Left lobe of liver (tissue), 2 donors: ENCODE results near the gene SPP1. TPM values are rescaled to one million over a fixed set of nuclear protein-coding genes. Genes with fewer than 3 reads are reported as not detected.
"Not testable (repeated sequence)": the region's sequence is repeated elsewhere in the genome, so short reads cannot be mapped to it uniquely, and the experiment has no call there.

ENCODE experiments used
- ATAC-seq: fragments of 200-7000 bp; cut with Tn5 transposase; one replicate; pipeline ENCODE4 v1.9.1; 2020; ENCODE audit warnings: mild to moderate bottlenecking, moderate library complexity
- DNase-seq: peaks from one replicate; pipeline ENCODE4 v3.0.0-alpha.2; 2020; ENCODE audit warnings: low spot score
- total RNA-seq: library from RNA; stranded (reverse); gene quantifications from one replicate; pipeline ENCODE4 v1.2.1, GENCODE V29; 2021
- donor health status: DM: no; HTN: no; CAD: no; lungs with moderate emphysema.
- donor health status: DM: no; HTN: yes; CAD: no.

SPP1 gene
- 10.5 TPM for total RNA-seq

DNA sequence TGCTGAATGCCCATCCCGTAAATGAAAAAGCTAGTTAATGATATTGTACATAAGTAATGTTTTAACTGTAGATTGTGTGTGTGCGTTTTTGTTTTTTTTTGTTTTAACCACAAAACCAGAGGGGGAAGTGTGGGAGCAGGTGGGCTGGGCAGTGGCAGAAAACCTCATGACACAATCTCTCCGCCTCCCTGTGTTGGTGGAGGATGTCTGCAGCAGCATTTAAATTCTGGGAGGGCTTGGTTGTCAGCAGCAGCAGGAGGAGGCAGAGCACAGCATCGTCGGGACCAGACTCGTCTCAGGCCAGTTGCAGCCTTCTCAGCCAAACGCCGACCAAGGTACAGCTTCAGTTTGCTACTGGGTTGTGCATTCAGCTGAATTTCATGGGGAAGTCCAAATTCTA, at the start of gene SPP1:
TSS of gene SPP1 (plus strand) at position 249 of the 400 bp plus-strand sequence. CDS start 1,182 bp downstream, outside the sequence.
- ATAC-seq, result peak; percentile 10
- no peak for DNase-seq

DNA sequence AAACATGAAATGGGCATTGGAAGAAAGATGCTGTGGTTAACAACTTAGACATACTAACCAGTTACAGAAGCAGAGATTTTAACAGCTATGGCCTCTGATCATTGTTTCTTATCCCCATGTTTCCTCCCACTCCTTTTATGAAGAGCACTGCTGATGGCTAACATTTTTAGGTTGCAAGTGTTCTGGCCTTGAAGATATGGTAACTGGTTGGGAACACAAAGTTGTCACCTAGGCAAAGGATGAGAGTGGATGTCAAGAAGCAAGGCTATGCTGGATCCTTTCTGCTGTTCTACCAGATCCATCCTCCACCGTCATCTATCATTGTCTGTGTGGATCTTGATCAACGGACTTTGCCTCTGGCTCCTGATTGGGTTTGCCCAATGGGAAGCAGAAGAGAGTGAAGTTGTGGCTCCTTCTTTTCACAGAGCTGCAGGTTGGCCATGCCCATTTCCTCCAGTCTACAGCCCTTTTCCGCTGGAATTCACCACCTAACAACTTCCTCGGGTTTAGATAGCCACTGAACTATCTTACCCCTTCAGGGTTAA, 48.9 kb upstream of the SPP1 start:
- DNase-seq (no peak), ATAC-seq (no peak)

DNA sequence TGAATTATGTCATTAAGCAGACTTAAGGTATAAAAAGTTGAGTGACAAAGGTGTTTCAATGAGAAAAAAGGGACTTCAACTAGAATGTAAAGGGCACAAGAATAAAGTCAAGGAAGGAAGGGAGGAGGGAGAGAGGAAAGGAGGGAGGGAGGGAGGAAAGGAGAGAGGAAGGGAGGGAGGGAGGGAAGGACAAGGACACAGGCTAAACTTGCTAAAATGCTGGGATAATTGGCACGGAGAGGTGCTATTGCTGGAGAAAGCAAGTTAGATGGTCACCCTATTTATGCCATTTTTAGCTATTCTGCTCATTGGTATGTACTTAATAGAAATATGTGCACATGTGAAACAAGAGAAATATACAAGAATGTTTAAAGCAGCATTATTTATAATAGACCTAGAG, 44.9 kb upstream of the SPP1 start:
- ATAC-seq, result no peak
- DNase-seq, result no peak

- no peak for ATAC-seq
Measured at GRCh38 chr4:87931932-87932331, 43.6 kb upstream of the SPP1 start.

GRCh38 chr4:87932718-87933141, 42.8 kb upstream of the SPP1 start:
- no peak for ATAC-seq
- no peak for DNase-seq

More at GRCh38 chr4:87931932-87932331, 43.6 kb upstream of the SPP1 start:
- no peak for DNase-seq

DNA sequence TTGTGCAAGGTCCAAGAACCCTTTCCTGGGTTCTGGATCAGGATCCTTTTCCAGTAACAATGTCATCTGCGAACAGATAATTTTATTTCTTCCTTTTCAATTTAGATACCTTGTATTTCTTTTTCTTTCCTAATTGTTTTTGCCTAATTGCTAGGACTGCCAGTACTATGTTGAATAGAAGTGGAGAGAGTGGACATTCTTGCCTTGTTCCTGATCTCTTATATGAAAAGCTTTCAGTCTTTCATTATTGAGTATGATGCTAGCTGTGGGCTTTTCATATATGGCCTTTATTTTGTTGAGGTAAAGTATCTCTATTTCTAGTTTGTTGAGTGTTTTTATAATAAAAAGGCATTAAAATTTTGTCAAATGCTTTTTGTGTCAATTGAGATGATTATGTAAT, 42.2 kb upstream of the SPP1 start:
- ATAC-seq, result no peak
- no peak for DNase-seq

GRCh38 chr4:87934157-87934704, 41.3 kb upstream of the SPP1 start:
- ATAC-seq (no peak), DNase-seq (no peak)

GRCh38 chr4:87934973-87935372, 40.5 kb upstream of the SPP1 start:
- no peak for DNase-seq
- ATAC-seq, result no peak

- DNase-seq, ATAC-seq: not testable (repeated sequence)
Measured at GRCh38 chr4:87935954-87936353, 39.6 kb upstream of the SPP1 start.

DNA sequence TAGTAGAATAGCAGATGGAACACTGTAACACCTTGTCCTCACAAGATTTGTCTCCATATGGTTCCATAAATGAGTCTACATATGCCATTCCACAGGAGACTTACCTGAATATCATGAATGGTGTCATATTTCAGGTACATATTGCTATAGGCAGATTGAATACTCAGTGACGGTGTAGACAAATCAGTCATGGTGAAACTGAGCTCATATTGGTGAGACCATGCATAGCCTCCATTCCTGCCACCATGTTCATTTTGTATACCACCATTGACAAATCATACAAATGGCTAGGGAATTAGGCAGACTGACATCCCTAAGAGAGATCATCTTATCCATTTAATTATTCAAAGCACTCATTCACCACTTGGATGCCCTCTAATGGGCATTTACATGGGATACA, 38.0 kb upstream of the SPP1 start:
- DNase-seq, result no peak
- ATAC-seq, result no peak

- ATAC-seq, result no peak
- DNase-seq, result no peak
Measured at GRCh38 chr4:87938746-87939145, 36.8 kb upstream of the SPP1 start.

GRCh38 chr4:87939978-87940690, 35.4 kb upstream of the SPP1 start:
- ATAC-seq (no peak), DNase-seq (no peak)

DNA sequence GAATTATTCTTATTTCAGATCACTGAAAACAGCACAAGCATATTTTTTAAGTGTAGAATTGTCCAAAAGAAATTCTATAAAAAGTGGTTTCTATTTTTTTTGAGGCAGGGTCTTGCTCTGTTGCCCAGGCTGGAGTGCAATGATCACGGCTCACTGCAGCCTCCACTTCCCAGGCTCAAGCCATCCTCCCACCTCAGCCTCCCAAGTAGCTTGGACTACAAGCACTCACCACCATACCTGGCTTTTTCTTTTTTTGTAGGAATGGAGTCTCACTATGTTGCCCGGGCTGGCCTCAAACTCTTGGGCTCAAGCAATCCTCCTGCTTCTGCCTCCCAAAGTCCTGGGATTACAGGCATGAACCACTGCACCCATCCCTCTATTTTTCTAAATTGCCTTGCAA, 34.7 kb upstream of the SPP1 start:
- not testable (repeated sequence) for DNase-seq, ATAC-seq

GRCh38 chr4:87941537-87942392, 33.7 kb upstream of the SPP1 start:
- DNase-seq, result no peak
- peak; percentile 49 for ATAC-seq

DNA sequence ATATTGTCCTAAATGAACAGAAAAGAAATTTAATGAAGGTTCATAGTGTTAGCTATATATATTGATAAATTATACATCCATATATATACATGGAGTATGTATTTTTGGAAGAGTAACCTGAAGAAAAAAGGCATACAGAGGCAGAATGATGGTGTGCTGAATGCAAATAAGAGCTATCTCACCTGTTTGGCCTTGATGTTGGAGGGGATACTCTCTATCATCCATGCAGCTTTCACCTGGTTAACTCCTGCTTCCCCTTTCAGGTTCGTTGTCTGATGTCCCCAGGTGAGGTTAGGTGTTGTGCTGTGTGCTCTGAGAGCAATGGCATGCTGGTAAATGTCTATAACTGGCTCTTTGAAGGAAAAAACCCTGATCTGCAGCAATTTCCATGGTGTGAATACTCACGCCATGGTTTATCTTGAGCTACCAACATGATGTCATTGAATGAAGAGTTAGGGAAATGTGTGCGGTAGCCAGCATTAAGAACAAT, 31.8 kb upstream of the SPP1 start:
- DNase-seq (no peak), ATAC-seq (no peak)

- ATAC-seq, result no peak
- no peak for DNase-seq
Measured at GRCh38 chr4:87944967-87945366, 30.5 kb upstream of the SPP1 start.

DNA sequence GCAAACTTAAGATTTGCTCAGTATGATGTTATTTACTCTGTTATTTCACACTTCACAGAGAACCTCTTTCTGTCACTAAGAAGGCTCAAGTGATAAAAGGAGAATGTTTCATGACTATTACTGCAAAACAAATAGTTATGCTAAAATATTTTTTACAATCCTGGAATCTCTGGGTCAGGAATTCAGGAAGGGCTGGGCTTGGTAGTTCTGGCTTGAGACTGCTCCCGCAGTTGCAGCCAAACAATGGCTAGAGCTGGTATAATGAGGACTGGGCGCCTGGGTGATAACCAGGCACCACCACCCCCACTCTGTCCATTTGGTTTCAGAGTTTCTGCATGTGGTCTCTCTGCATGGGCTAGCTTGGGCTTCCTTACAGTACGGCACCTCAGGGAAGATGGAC, 28.7 kb upstream of the SPP1 start:
- ATAC-seq (no peak), DNase-seq (no peak)

GRCh38 chr4:87947381-87948160, 27.9 kb upstream of the SPP1 start:
- no peak for ATAC-seq
- no peak for DNase-seq

- DNase-seq (no peak), ATAC-seq (no peak)
Measured at GRCh38 chr4:87949961-87950360, 25.6 kb upstream of the SPP1 start.

DNA sequence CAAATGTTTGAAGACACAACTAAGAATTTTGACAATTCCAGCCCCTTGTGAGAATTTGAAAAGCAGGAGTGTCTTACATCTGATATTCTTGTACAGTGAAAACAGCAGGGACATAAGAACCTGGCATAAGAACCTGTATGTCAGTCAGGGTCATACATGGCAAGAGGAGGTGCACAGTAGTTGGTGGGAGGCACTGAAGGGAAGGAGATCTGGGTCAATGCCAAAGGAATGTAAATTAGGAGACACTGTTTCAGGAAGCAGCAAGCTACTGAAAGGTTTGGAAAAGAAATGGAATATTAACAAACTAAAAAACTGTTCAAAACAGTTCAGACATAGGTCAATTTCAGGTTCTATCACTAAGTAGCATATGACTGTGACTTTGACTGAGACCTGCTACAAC, 25.0 kb upstream of the SPP1 start:
- ATAC-seq (no peak), DNase-seq (no peak)
